ENCODE results near the gene TCIRG1. TPM values are rescaled to one million over a fixed set of nuclear protein-coding genes. Genes with fewer than 3 reads are reported as not detected.

The TCIRG1 gene
- total and polyA plus RNA-seq, 2 experiments from 2014 or later: 77.4 to 125 TPM

- Histone ChIP-seq H3K79me2 (no peaks in the 10 kb centered on the region), H3K27me3 (no peaks in the 10 kb centered on the region), H3K4me3 (no peak overlapping the region), H3K4me1 (ENCODE audit: insufficient read depth) (no peaks in the 10 kb centered on the region), H3K9me3 (ENCODE audit: low read depth) (no peaks in the 10 kb centered on the region), H3K27ac (no peak overlapping the region), H3K9me2 (replicated peaks; ENCODE audit: insufficient read depth) (no peaks in the 10 kb centered on the region), H4K20me1 (ENCODE audit: insufficient read depth, poor library complexity, severe bottlenecking) (no peaks in the 10 kb centered on the region), H3K4me2 (no peak overlapping the region), H3K36me3 (replicated peaks; ENCODE audit: insufficient read depth, low read depth) (no peaks in the 10 kb centered on the region), H2AFZ (no peak overlapping the region)
- no peak for DNase-seq (ENCODE audit: low spot score)
- WGBS (ENCODE audit: low lambda C conversion rate, missing lambda C conversion rate): 96% methylated on average over 4 of the region's 4 CpGs
- no peak for TF ChIP-seq EZH2phosphoT487 (IDR thresholded peaks at IDR 0.05; ENCODE audit: low read depth, severe bottlenecking, unreplicated experiment)
Observed at GRCh38 chr11:68057807-68058206, 19.0 kb downstream of the TCIRG1 start.

- WGBS (ENCODE audit: low lambda C conversion rate, missing lambda C conversion rate): 95% methylated on average over 7 of the region's 7 CpGs
Observed at GRCh38 chr11:68061508-68061907, 22.7 kb downstream of the TCIRG1 start.

GRCh38 chr11:68064926-68065325 is 26.1 kb downstream of the TCIRG1 start:
- no peaks in the 10 kb centered on the region for H3K36me3 ChIP-seq (replicated peaks; ENCODE audit: insufficient read depth, low read depth)

More at GRCh38 chr11:68061508-68061907, 22.7 kb downstream of the TCIRG1 start:
- no peaks in the 10 kb centered on the region for H3K9me2 ChIP-seq (replicated peaks; ENCODE audit: insufficient read depth)
- H3K27ac ChIP-seq: no peak overlapping the region
- no peak overlapping the region for H2AFZ ChIP-seq
- H4K20me1 ChIP-seq (ENCODE audit: insufficient read depth, poor library complexity, severe bottlenecking): no peaks in the 10 kb centered on the region
- H3K79me2 ChIP-seq: no peaks in the 10 kb centered on the region
- no peaks in the 10 kb centered on the region for H3K36me3 ChIP-seq (replicated peaks; ENCODE audit: insufficient read depth, low read depth)
- no peaks in the 10 kb centered on the region for H3K27me3 ChIP-seq
- TF ChIP-seq CTCF (IDR thresholded peaks at IDR 0.05; ENCODE audit: poor library complexity) (no peak), EZH2phosphoT487 (IDR thresholded peaks at IDR 0.05; ENCODE audit: low read depth, severe bottlenecking, unreplicated experiment) (no peak), EZH2 (IDR thresholded peaks at IDR 0.05; ENCODE audit: borderline replicate concordance) (no peak)
- no peaks in the 10 kb centered on the region for H3K4me1 ChIP-seq (ENCODE audit: insufficient read depth)
- H3K4me2 ChIP-seq: no peak overlapping the region
- no peak overlapping the region for H3K4me3 ChIP-seq
- no peak for DNase-seq (ENCODE audit: low spot score)
- H3K9me3 ChIP-seq (ENCODE audit: low read depth): no peaks in the 10 kb centered on the region

GRCh38 chr11:68065841-68066240 is 27.0 kb downstream of the TCIRG1 start:
- 95% methylated on average over 5 of the region's 5 CpGs for WGBS (ENCODE audit: low lambda C conversion rate, missing lambda C conversion rate)
- no peak for TF ChIP-seq CTCF (IDR thresholded peaks at IDR 0.05; ENCODE audit: poor library complexity)
- no peak for TF ChIP-seq EZH2 (IDR thresholded peaks at IDR 0.05; ENCODE audit: borderline replicate concordance)
- TF ChIP-seq EZH2phosphoT487 (IDR thresholded peaks at IDR 0.05; ENCODE audit: low read depth, severe bottlenecking, unreplicated experiment): no peak
- H4K20me1 ChIP-seq (ENCODE audit: insufficient read depth, poor library complexity, severe bottlenecking): no peaks in the 10 kb centered on the region
- H3K4me3 ChIP-seq: no peak overlapping the region
- no peaks in the 10 kb centered on the region for H3K9me2 ChIP-seq (replicated peaks; ENCODE audit: insufficient read depth)
- H3K27ac ChIP-seq: no peak overlapping the region
- H3K79me2 ChIP-seq: no peaks in the 10 kb centered on the region
- H3K4me2 ChIP-seq: no peak overlapping the region
- no peak for DNase-seq (ENCODE audit: low spot score)
- no peak overlapping the region for H2AFZ ChIP-seq
- no peaks in the 10 kb centered on the region for H3K9me3 ChIP-seq (ENCODE audit: low read depth)
- H3K36me3 ChIP-seq (replicated peaks; ENCODE audit: insufficient read depth, low read depth): peaks cover 6% of the 10 kb centered on the region
- H3K27me3 ChIP-seq: no peaks in the 10 kb centered on the region
- no peaks in the 10 kb centered on the region for H3K4me1 ChIP-seq (ENCODE audit: insufficient read depth)

More at GRCh38 chr11:68064926-68065325, 26.1 kb downstream of the TCIRG1 start:
- Histone ChIP-seq H3K4me1 (ENCODE audit: insufficient read depth) (no peaks in the 10 kb centered on the region), H2AFZ (no peak overlapping the region), H3K27ac (no peak overlapping the region), H3K4me3 (no peak overlapping the region), H3K27me3 (no peaks in the 10 kb centered on the region), H3K4me2 (no peak overlapping the region), H3K9me2 (replicated peaks; ENCODE audit: insufficient read depth) (no peaks in the 10 kb centered on the region), H4K20me1 (ENCODE audit: insufficient read depth, poor library complexity, severe bottlenecking) (no peaks in the 10 kb centered on the region), H3K79me2 (no peaks in the 10 kb centered on the region), H3K9me3 (ENCODE audit: low read depth) (no peaks in the 10 kb centered on the region)
- 98% methylated on average over 2 of the region's 2 CpGs for WGBS (ENCODE audit: low lambda C conversion rate, missing lambda C conversion rate)
- TF ChIP-seq EZH2phosphoT487 (IDR thresholded peaks at IDR 0.05; ENCODE audit: low read depth, severe bottlenecking, unreplicated experiment) (no peak), CTCF (IDR thresholded peaks at IDR 0.05; ENCODE audit: poor library complexity) (no peak), EZH2 (IDR thresholded peaks at IDR 0.05; ENCODE audit: borderline replicate concordance) (no peak)
- DNase-seq (ENCODE audit: low spot score): no peak

Data from hepatocyte (in vitro differentiated cells).